Measurements from ENCODE around the gene MAP3K8. TPM values are rescaled to one million over a fixed set of nuclear protein-coding genes. Genes with fewer than 3 reads are reported as not detected.
A peak's percentile ranks its signal among the peaks of the same experiment; 100 is the strongest.
"Not testable (repeated sequence)": the region's sequence is repeated elsewhere in the genome, so short reads cannot be mapped to it uniquely, and the experiment has no call there.

The MAP3K8 gene
- total and polyA plus RNA-seq, 7 donors: 2.4 to 8.3 (median 4.4) TPM

GRCh38 chr10:30433306-30433729 is 666 bp upstream of the MAP3K8 start:
- Histone ChIP-seq H3K36me3 (ENCODE audit: insufficient read depth in 1 of 2, low read depth in 1 of 2) (no peaks in the 10 kb centered on the region), H3K27ac (peak overlapping the region; percentile 90), H3K27me3 (ENCODE audit: insufficient read depth in 3 of 3, low read length in 2 of 3) (no peaks in the 10 kb centered on the region), H3K9me3 (no peaks in the 10 kb centered on the region), H3K4me3 (peak overlapping the region; percentile 93), H3K4me1 (peaks cover 32% of the 10 kb centered on the region)
- peak; percentile 27 to 49 (median 34) for ATAC-seq
- WGBS, 3 donors: 0% methylated on average over 28 to 32 of the region's 32 CpGs
- DNase-seq: peak; percentile 78 to 87
- no peak for TF ChIP-seq CTCF (IDR thresholded peaks at IDR 0.05)
- intact Hi-C loops (cut with DNase I): no loop called here

GRCh38 chr10:30434273-30435072 is 489 bp downstream of the MAP3K8 start:
- Histone ChIP-seq H3K9me3 (no peaks in the 10 kb centered on the region), H3K27ac (peak overlapping the region; percentile 90), H3K36me3 (ENCODE audit: insufficient read depth in 1 of 2, low read depth in 1 of 2) (peaks cover 3 to 7% of the 10 kb centered on the region in 2 donors), H3K4me3 (peak overlapping the region; percentile 93), H3K4me1 (peaks cover 44% of the 10 kb centered on the region), H3K27me3 (ENCODE audit: insufficient read depth in 3 of 3, low read length in 2 of 3) (no peaks in the 10 kb centered on the region)
- no peak for TF ChIP-seq CTCF (IDR thresholded peaks at IDR 0.05)
- ATAC-seq: peak; percentile 77 to 84 (median 81)
- intact Hi-C loops (cut with DNase I): loop anchor here in 1 of 2 donors (5.0 kb wide), 1 partner anchor 78 kb away; no protein-coding TSS in a partner anchor
- 1 to 2% (median 1%) methylated on average over 43 to 56 of the region's 56 CpGs for WGBS, 3 donors
- DNase-seq: peak; percentile 91 to 95

- 3 to 17% (median 8%) methylated on average over 13 of the region's 13 CpGs for WGBS, 3 donors
- peak in 1 of 2 donors; percentile 37 for DNase-seq
- no peaks in the 10 kb centered on the region for H3K27me3 ChIP-seq (ENCODE audit: insufficient read depth in 3 of 3, low read length in 2 of 3)
- TF ChIP-seq CTCF (IDR thresholded peaks at IDR 0.05): no peak
- H3K4me3 ChIP-seq: peak overlapping the region; percentile 93
- H3K27ac ChIP-seq: peak overlapping the region; percentile 90
- intact Hi-C loops (cut with DNase I): loop anchor here in 1 of 2 donors (5.0 kb wide), 1 partner anchor 77 kb away; no protein-coding TSS in a partner anchor
- H3K36me3 ChIP-seq (ENCODE audit: insufficient read depth in 1 of 2, low read depth in 1 of 2): peaks cover 3 to 13% of the 10 kb centered on the region in 2 donors
- no peak for ATAC-seq
- H3K4me1 ChIP-seq: peaks cover 50% of the 10 kb centered on the region
- H3K9me3 ChIP-seq: no peaks in the 10 kb centered on the region
These were observed 1.1 kb downstream of the MAP3K8 start for GRCh38 chr10:30435073-30435422.

GRCh38 chr10:30435499-30436167 is 1.6 kb downstream of the MAP3K8 start:
- not testable (repeated sequence) for H3K9me3 ChIP-seq; DNase-seq; H3K27me3 ChIP-seq (ENCODE audit: insufficient read depth in 3 of 3, low read length in 2 of 3); ATAC-seq
- H3K27ac ChIP-seq: peak overlapping the region; percentile 90
- intact Hi-C loops (cut with DNase I): loop anchor here in 1 of 2 donors (5.0 kb wide), 1 partner anchor 77 kb away; no protein-coding TSS in a partner anchor
- WGBS, 3 donors: 74 to 81% (median 79%) methylated on average over 15 of the region's 15 CpGs
- H3K36me3 ChIP-seq (ENCODE audit: insufficient read depth in 1 of 2, low read depth in 1 of 2): peaks cover 3 to 15% of the 10 kb centered on the region in 2 donors
- H3K4me1 ChIP-seq: peaks cover 53% of the 10 kb centered on the region
- H3K4me3 ChIP-seq: peak overlapping the region; percentile 93

- Histone ChIP-seq H3K4me1 (peaks cover 52% of the 10 kb centered on the region), H3K27me3 (ENCODE audit: insufficient read depth in 3 of 3, low read length in 2 of 3) (no peaks in the 10 kb centered on the region), H3K9me3 (no peaks in the 10 kb centered on the region), H3K27ac (peak overlapping the region; percentile 90), H3K4me3 (peak overlapping the region; percentile 93), H3K36me3 (ENCODE audit: insufficient read depth in 1 of 2, low read depth in 1 of 2) (peaks cover 3 to 15% of the 10 kb centered on the region in 2 donors)
- ATAC-seq: no peak
- TF ChIP-seq CTCF (IDR thresholded peaks at IDR 0.05): no peak
- 38 to 72% (median 56%) methylated on average over 7 of the region's 7 CpGs for WGBS, 3 donors
- intact Hi-C loops (cut with DNase I): loop anchor here in 1 of 2 donors (5.0 kb wide), 1 partner anchor 76 kb away; no protein-coding TSS in a partner anchor
- no peak for DNase-seq
These were observed 2.2 kb downstream of the MAP3K8 start for GRCh38 chr10:30436191-30436611.

All from psoas muscle (tissue), 8 donors.